Transverse colon (tissue), 4 donors: ENCODE results near the gene OR2D2.

ENCODE experiments used
- EP300 ChIP-seq: sonication (generic); formaldehyde crosslinking; IDR thresholded peaks from one replicate; pipeline ENCODE4 v1.6.1; 2017; ENCODE audit warnings: antibody characterized with exemption, low read depth
- POLR2AphosphoS5 ChIP-seq, 3 donors: sonication (generic); formaldehyde crosslinking; IDR thresholded peaks; one replicate each; pipeline ENCODE4 v1.6.1; 2016; ENCODE audit warnings: antibody characterized with exemption in 3 of 3
- TF ChIP-seq, protein P1 (sequence below), 5 experiments: fragments of 200-600 bp in 3 of 5; fragments of 450-650 bp in 2 of 5; sonication (generic) in 3 of 5; IDR thresholded peaks; 1 replicate in 2 of 5; 2 replicates in 3 of 5; pipeline ENCODE4 v1.5.1; 2016 to 2017; ENCODE audit warnings: antibody characterized with exemption in 5 of 5, inconsistent platforms in 3 of 5, mild to moderate bottlenecking in 2 of 5, moderate library complexity in 1 of 5

DNA sequence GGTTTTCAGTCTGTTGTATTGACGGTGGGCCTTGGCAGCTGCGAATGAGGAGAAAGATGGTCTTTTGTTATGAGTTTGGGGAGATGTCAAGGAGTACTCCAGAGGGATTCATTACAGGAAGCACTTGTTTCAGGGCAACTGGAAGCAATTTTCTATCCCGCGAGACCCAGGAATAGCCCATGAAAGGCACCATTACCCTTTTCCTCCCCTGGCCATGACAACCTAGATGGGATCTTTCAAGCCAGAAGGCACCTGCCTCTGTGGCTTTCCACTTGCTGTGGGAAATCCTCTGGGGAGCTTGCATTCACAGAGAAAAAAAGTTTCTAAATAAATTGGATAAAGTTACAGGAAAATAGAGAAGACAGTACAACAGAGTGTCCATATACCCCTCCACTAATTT is 36.6 kb upstream of the OR2D2 start:
- TF ChIP-seq, protein P1, sequence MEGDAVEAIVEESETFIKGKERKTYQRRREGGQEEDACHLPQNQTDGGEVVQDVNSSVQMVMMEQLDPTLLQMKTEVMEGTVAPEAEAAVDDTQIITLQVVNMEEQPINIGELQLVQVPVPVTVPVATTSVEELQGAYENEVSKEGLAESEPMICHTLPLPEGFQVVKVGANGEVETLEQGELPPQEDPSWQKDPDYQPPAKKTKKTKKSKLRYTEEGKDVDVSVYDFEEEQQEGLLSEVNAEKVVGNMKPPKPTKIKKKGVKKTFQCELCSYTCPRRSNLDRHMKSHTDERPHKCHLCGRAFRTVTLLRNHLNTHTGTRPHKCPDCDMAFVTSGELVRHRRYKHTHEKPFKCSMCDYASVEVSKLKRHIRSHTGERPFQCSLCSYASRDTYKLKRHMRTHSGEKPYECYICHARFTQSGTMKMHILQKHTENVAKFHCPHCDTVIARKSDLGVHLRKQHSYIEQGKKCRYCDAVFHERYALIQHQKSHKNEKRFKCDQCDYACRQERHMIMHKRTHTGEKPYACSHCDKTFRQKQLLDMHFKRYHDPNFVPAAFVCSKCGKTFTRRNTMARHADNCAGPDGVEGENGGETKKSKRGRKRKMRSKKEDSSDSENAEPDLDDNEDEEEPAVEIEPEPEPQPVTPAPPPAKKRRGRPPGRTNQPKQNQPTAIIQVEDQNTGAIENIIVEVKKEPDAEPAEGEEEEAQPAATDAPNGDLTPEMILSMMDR (IDR thresholded peaks at IDR 0.05) = no peak
- TF ChIP-seq POLR2AphosphoS5 (IDR thresholded peaks at IDR 0.05) (no peak), EP300 (no peak)
